SK-N-MC (cell line): ENCODE measurements around the gene CDC42EP4.
A peak's percentile ranks its signal among the peaks of the same experiment; 100 is the strongest.

Source experiments
- DNase-seq: peaks from one replicate; pipeline ENCODE4 v3.0.0-alpha.2; 2011; ENCODE audit warnings: low read depth, low spot score
- H3K27ac ChIP-seq: fragments of 200-600 bp; sonication (generic); 2 replicates; pipeline ENCODE4 v1.5.1; 2016; ENCODE audit warnings: mixed run types
- H3K36me3 ChIP-seq: fragments of 200-600 bp; sonication (generic); 2 replicates; pipeline ENCODE4 v1.6.1; 2017; ENCODE audit warnings: antibody characterized with exemption, low read length, mixed read lengths; ENCODE audit not compliant: insufficient read depth
- H3K4me3 ChIP-seq: fragments of 200-600 bp; sonication (generic); 2 replicates; pipeline ENCODE4 v1.5.1; 2016
- H3K9ac ChIP-seq: fragments of 200-600 bp; sonication (generic); 2 replicates; pipeline ENCODE4 v1.8.0; 2017; ENCODE audit warnings: mixed run types, mixed read lengths; ENCODE audit not compliant: insufficient read length
- H3K9me3 ChIP-seq: fragments of 200-600 bp; sonication (generic); 2 replicates; pipeline ENCODE4 v1.6.1; 2017; ENCODE audit warnings: low read depth, mild to moderate bottlenecking, antibody characterized with exemption, low read length, moderate library complexity, mixed read lengths
- EZH2 ChIP-seq: fragments of 200-600 bp; sonication (generic); IDR thresholded peaks from one replicate; pipeline ENCODE4 v1.6.1; 2017; ENCODE audit warnings: antibody characterized with exemption
- FOXP2 ChIP-seq: optimal IDR thresholded peaks from 2 replicates; pipeline ENCODE3; 2011; ENCODE audit warnings: mild to moderate bottlenecking, moderate library complexity; ENCODE audit not compliant: insufficient read depth; ENCODE audit errors: extremely low read length, control extremely low read depth
- POLR2AphosphoS5 ChIP-seq: IDR thresholded peaks from 2 replicates; pipeline ENCODE4 v1.6.1; 2012; ENCODE audit warnings: mild to moderate bottlenecking, low read depth, low read length, borderline replicate concordance

The CDC42EP4 gene

GRCh38 chr17:73308017-73308823 is 3.6 kb downstream of the CDC42EP4 start:
- Histone ChIP-seq H3K9ac (no peak overlapping the region), H3K27ac (no peak overlapping the region), H3K9me3 (no peaks in the 10 kb centered on the region), H3K36me3 (no peaks in the 10 kb centered on the region), H3K4me3 (no peak overlapping the region)
- TF ChIP-seq EZH2 = no peak
- TF ChIP-seq POLR2AphosphoS5 = no peak
- no peak for TF ChIP-seq FOXP2
- DNase-seq = no peak

- no peaks in the 10 kb centered on the region for H3K9me3 ChIP-seq
- no peak for TF ChIP-seq POLR2AphosphoS5
- peak; percentile 9 for TF ChIP-seq FOXP2
- H3K36me3 ChIP-seq = no peaks in the 10 kb centered on the region
- peak overlapping the region; percentile 15; the same call in 1 of the 2 replicates for H3K4me3 ChIP-seq
- peak overlapping the region; percentile 85; the same call in 1 of the 2 replicates for H3K27ac ChIP-seq
- DNase-seq = no peak
- no peak overlapping the region for H3K9ac ChIP-seq
Measured at GRCh38 chr17:73307130-73307529, 4.7 kb downstream of the CDC42EP4 start.

GRCh38 chr17:73305845-73306836 is 5.7 kb downstream of the CDC42EP4 start:
- Histone ChIP-seq H3K9me3 (no peaks in the 10 kb centered on the region), H3K9ac (peak overlapping the region; percentile 26), H3K36me3 (no peaks in the 10 kb centered on the region), H3K4me3 (peak overlapping the region; percentile 60), H3K27ac (peak overlapping the region; percentile 85)
- TF ChIP-seq POLR2AphosphoS5 = no peak
- TF ChIP-seq FOXP2 = no peak
- TF ChIP-seq EZH2 = no peak
- DNase-seq = no peak

- H3K27ac ChIP-seq = no peak overlapping the region
- H3K9me3 ChIP-seq = no peaks in the 10 kb centered on the region
- peak overlapping the region; percentile 60 for H3K4me3 ChIP-seq
- no peak for TF ChIP-seq FOXP2
- no peak for TF ChIP-seq POLR2AphosphoS5
- no peak for TF ChIP-seq EZH2
- no peak for DNase-seq
- H3K36me3 ChIP-seq = no peaks in the 10 kb centered on the region
- H3K9ac ChIP-seq = no peak overlapping the region
Measured at GRCh38 chr17:73304971-73305812, 6.6 kb downstream of the CDC42EP4 start.

GRCh38 chr17:73304438-73304837 is 7.4 kb downstream of the CDC42EP4 start:
- H3K9ac ChIP-seq = no peak overlapping the region
- TF ChIP-seq FOXP2 = no peak
- no peak for TF ChIP-seq EZH2
- TF ChIP-seq POLR2AphosphoS5 = no peak
- H3K27ac ChIP-seq = peak overlapping the region; percentile 60; the same call in 1 of the 2 replicates
- H3K36me3 ChIP-seq = no peaks in the 10 kb centered on the region
- peak overlapping the region; percentile 60 for H3K4me3 ChIP-seq
- no peaks in the 10 kb centered on the region for H3K9me3 ChIP-seq
- DNase-seq = no peak

- no peak for DNase-seq
- Histone ChIP-seq H3K9ac (no peak overlapping the region), H3K4me3 (no peak overlapping the region), H3K9me3 (no peaks in the 10 kb centered on the region), H3K27ac (peak overlapping the region; percentile 75), H3K36me3 (no peaks in the 10 kb centered on the region)
- no peak for TF ChIP-seq EZH2
- no peak; the same call in 1 of the 2 replicates for TF ChIP-seq POLR2AphosphoS5
- no peak for TF ChIP-seq FOXP2
Measured at GRCh38 chr17:73302189-73302588, 9.6 kb downstream of the CDC42EP4 start.

GRCh38 chr17:73301369-73301768 is 10.4 kb downstream of the CDC42EP4 start:
- no peak overlapping the region for H3K4me3 ChIP-seq
- H3K27ac ChIP-seq = peak overlapping the region; percentile 85
- no peak for DNase-seq
- no peaks in the 10 kb centered on the region for H3K36me3 ChIP-seq
- H3K9me3 ChIP-seq = no peaks in the 10 kb centered on the region
- no peak overlapping the region for H3K9ac ChIP-seq
- TF ChIP-seq POLR2AphosphoS5 = no peak
- no peak for TF ChIP-seq EZH2
- no peak for TF ChIP-seq FOXP2
